EL (cell line): ENCODE data around the gene NFIA.
A peak's percentile ranks its signal among the peaks of the same experiment; 100 is the strongest.

Experiments
- DNase-seq: peaks from one replicate; pipeline ENCODE4 v3.0.0-alpha.2; 2016

Gene NFIA

GRCh38 chr1:61132645-61133334 is 50.4 kb downstream of the NFIA start:
- DNase-seq = no peak

- no peak for DNase-seq
Observed at GRCh38 chr1:61133335-61134019, 51.1 kb downstream of the NFIA start.

GRCh38 chr1:61135291-61135690 is 52.9 kb downstream of the NFIA start:
- DNase-seq = no peak

GRCh38 chr1:61138305-61138704 is 55.9 kb downstream of the NFIA start:
- DNase-seq = no peak

GRCh38 chr1:61138921-61139774 is 56.8 kb downstream of the NFIA start:
- DNase-seq = peak; percentile 53

DNA sequence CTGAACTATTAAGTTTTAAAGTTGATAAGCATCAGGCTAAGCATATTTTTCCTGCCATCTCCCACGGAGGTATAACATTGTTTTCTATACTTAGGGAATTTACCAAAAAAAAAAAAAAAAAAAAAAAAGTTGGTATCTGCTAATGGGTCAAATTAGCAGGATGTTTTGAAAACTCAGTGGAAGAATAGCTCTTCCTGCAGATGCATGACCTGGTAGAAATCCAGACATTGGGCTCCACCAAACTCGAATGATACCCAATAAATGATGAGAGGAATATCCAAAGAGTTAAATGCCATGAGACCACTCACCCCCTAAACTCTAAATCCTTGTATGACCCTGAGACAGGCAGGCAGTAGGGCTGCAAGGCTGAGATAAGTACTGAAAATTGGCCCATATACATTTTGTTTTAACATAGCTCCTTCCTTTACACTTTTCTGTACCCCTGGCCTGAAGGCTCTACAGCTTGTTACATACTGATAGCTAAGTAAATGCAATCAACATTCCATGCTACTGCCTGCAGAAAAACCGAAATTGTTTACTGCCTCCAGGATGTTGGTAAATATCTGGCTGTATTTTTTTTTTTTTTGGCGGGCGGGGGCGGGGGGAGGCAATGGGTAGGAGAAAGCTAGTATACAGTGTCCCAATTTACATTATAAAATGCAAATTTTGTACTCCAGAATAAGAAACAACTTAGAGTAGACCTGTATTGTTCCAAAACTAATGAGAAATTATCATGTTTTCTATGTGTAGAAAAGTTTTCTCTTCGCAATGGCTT is 57.6 kb downstream of the NFIA start:
- no peak for DNase-seq

DNA sequence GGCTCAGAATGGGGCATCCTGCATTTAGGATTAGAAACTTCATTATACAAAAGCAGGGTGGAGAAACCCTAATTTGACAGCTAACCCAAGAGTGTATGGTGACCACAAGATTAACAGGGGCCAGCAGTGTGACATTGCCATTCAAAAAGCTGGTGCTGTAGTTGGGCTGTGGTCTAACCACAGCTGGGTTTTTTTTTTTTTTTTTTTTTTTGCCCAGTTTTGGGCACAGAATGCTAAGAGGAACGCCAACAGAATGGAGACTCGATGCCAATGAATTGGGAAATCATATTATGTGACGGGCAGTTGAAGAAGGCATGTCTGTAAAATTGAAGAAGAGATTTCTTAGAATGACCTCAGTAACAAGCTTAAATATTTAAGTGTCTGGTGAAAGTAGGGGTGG is 58.4 kb downstream of the NFIA start:
- DNase-seq = no peak

DNA sequence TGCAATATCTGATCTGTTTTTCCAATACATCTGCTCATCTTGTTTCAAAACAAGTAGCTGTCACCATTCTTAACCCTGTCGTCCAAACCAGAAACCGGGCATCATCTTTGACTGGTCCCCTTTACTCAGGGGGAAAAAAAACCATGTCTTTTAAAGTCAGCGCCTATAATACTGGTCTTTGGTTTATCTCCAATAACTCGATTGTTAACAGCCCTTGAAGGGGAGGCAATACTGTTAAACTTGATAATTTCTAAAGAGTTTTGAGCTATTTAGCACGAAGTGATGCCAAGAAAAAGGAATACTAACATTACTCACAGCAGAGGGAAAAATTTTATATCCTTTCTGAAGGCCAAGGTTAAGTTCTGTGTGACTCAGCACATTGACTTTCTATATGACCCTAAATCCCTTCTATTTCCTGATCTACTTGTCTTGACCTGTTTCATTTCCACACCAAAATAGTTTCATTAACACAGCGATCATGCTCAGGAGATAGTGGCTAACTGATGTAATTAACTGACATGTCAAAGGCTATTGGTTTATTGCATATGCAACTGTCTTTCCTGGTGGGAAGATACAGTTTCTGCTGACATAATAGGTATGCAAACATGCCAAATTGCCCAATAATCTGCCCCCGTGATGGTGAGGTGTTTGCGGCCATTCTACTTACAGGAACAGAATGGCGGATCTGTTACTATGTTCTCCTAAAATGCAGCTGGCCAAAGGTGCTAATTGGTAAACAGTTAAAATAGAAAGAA is 59.1 kb downstream of the NFIA start:
- peak; percentile 43 for DNase-seq

DNA sequence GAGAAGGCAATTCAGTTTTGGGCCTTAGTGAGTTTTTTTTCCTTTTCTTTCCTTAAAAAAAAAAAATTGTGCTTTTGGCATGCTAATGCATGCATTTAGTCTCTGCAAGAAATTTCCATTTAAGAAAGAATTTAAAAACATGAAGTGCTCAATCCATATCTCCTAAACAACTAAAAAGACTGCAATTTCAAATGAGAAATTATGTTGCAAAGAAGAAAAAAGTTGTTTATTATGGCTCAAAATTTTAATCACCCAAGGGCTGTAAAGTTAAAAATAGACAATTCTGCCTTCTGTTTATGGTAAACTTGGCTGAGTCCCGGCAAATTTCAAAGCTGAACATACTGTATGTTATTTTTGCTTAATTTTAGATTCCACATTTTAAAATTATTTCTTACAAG is 59.7 kb downstream of the NFIA start:
- DNase-seq = no peak

- no peak for DNase-seq
Observed at GRCh38 chr1:61142726-61143500, 60.6 kb downstream of the NFIA start.

DNA sequence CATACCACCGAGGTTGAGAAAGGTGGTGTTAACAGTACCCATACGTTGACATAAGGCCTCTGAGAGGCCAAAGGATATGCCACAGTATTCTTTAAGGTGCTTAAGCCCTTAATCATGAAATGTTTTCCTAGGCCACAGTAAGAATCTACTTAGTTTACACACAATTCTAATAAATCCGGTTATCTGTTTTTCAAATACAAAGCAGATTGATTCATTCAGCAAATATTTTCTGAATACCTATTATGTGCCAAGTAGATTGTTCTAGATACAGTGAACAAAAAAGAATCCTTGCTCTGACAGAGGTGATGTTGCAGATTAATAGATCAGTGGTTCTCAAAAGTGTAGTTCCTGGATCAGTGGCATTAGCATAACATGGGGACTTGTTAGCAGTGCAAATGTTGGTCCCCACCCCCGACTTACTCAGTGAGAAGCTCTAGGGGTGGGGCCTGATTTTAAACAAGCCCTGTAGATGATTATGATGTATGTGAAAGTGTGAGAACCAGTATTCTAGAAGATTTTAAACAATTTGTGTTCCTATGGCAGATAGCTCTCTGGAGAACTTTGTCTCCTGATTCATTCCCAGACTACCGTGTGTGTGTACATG is 61.6 kb downstream of the NFIA start:
- no peak for DNase-seq

- DNase-seq = no peak
Observed at GRCh38 chr1:61149010-61149860, 66.9 kb downstream of the NFIA start.

- DNase-seq = no peak
Observed at GRCh38 chr1:61151565-61151964, 69.2 kb downstream of the NFIA start.

- no peak for DNase-seq
Observed at GRCh38 chr1:61152066-61152465, 69.7 kb downstream of the NFIA start.

DNA sequence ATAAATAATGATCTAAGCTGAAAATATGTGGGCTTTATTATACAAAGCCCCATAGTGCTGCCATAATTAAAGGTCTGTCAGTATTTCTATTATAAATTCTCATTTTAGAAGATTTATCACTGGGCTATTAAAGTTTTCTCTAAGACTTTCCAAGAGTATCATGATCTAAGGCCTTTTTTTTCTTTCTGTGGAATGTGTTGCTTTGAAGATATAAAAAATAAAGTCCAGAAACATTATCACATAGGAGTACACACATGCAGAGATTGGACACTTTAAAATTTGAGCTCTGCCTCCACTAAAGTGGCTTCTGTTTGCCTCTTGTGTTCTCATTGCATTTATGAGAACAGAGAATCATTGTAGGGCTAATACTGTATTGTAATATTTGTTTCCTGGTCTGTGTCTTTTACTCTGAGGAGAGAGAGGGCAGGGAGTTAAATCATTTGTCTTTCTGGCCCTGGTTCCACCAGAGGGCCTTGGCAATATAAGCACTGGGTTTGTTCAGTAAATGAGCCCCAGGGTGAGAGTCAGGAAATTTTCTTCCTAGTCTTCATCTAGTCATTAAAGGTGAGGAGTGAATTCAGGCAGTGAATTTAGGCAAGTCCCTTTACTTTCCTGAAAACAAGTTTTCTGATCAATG is 70.2 kb downstream of the NFIA start:
- no peak for DNase-seq

GRCh38 chr1:61156576-61157467 is 74.5 kb downstream of the NFIA start:
- no peak for DNase-seq

DNA sequence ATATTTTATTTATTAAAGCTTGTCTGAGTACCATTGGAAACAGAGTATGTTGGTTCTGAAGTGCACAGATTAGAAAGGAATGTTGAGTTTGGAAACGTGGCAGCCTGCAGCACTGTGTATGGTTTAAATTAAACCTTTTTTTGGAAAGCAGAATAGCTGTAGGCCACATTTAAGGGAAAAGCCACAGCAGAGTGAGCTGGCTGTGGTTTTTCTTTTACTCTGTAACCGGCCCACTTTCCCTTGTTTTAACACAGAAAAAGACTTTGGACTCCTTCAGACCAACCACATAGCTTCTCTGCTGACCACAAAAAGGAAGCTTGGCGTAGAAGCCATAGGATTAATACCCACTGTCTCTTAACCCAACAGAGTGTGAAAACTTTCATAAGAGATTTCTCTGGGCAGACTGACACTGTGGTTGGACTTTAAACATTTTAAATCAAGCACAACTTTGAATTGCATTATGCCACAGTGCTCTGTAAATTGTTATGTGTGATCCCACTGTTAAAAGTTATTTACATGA is 75.2 kb downstream of the NFIA start:
- DNase-seq = peak; percentile 46

GRCh38 chr1:61158591-61158990 is 76.2 kb downstream of the NFIA start:
- DNase-seq = no peak
